ENCODE results near the gene RMDN3.
A peak's percentile ranks its signal among the peaks of the same experiment; 100 is the strongest.

The RMDN3 gene, protein sequence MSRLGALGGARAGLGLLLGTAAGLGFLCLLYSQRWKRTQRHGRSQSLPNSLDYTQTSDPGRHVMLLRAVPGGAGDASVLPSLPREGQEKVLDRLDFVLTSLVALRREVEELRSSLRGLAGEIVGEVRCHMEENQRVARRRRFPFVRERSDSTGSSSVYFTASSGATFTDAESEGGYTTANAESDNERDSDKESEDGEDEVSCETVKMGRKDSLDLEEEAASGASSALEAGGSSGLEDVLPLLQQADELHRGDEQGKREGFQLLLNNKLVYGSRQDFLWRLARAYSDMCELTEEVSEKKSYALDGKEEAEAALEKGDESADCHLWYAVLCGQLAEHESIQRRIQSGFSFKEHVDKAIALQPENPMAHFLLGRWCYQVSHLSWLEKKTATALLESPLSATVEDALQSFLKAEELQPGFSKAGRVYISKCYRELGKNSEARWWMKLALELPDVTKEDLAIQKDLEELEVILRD

GRCh38 chr15:40754883-40755811 lies at the start of gene RMDN3:
Gene RMDN3 (minus strand): TSS chr15:40755254. CDS start chr15:40754783, 471 bp downstream.
- Histone ChIP-seq H3K9ac (ENCODE audit: low read depth, low read length) (peak within 1 kb of the TSS; percentile 98), H3K4me1 (ENCODE audit: control insufficient read depth, insufficient read depth, low read length) (peaks cover 5% of the 10 kb centered on the region; the same call in 1 of the 2 replicates), H3K36me3 (ENCODE audit: control insufficient read depth, insufficient read depth, low read length) (peaks cover 20% of the 10 kb centered on the region), H3K9me3 (ENCODE audit: control insufficient read depth, insufficient read depth, low read length) (no peaks in the 10 kb centered on the region), H3K4me3 (ENCODE audit: low read depth, low read length) (peak within 1 kb of the TSS; percentile 90), H3K27me3 (ENCODE audit: control insufficient read depth, insufficient read depth, low read length) (no peaks in the 10 kb centered on the region), H3K27ac (ENCODE audit: low read depth, low read length) (peak within 1 kb of the TSS; percentile 93)

DNA sequence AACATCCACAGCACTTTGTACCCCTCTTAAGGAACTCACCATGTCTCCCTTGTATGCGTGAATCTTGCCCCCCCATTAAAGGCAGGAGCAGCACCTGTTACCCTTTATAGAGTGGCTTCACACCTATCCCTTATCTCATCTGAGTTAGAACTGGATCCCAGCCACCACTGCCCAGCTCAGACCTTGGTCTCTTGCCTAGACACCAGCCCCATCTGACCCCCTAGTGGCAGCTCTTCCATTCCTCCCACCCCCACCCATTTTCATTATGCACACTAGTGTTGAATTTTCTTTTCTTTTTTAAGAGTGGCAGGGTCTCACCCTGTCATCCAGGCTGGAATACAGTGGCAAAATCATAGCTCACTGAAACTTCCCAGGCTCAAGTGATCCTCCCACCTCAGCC lies 48.6 kb upstream of the RMDN3 start:
- Histone ChIP-seq H3K9ac (ENCODE audit: low read depth, low read length) (no peak overlapping the region), H3K4me1 (ENCODE audit: control insufficient read depth, insufficient read depth, low read length) (peaks cover 11% of the 10 kb centered on the region), H3K4me3 (ENCODE audit: low read depth, low read length) (no peak overlapping the region)

GRCh38 chr15:40803076-40803475 lies 48.0 kb upstream of the RMDN3 start:
- no peak overlapping the region for H3K27ac ChIP-seq (ENCODE audit: low read depth, low read length)
- no peaks in the 10 kb centered on the region for H3K27me3 ChIP-seq (ENCODE audit: control insufficient read depth, insufficient read depth, low read length)
- no peak overlapping the region for H3K9ac ChIP-seq (ENCODE audit: low read depth, low read length)
- H3K4me3 ChIP-seq (ENCODE audit: low read depth, low read length), result no peak overlapping the region
- H3K4me1 ChIP-seq (ENCODE audit: control insufficient read depth, insufficient read depth, low read length), result peaks cover 17% of the 10 kb centered on the region
- H3K36me3 ChIP-seq (ENCODE audit: control insufficient read depth, insufficient read depth, low read length), result no peaks in the 10 kb centered on the region; the same call in 1 of the 2 replicates
- no peaks in the 10 kb centered on the region for H3K9me3 ChIP-seq (ENCODE audit: control insufficient read depth, insufficient read depth, low read length)

More for the DNA sequence above, 48.6 kb upstream of the RMDN3 start:
- Histone ChIP-seq H3K27ac (ENCODE audit: low read depth, low read length) (no peak overlapping the region), H3K27me3 (ENCODE audit: control insufficient read depth, insufficient read depth, low read length) (no peaks in the 10 kb centered on the region), H3K9me3 (ENCODE audit: control insufficient read depth, insufficient read depth, low read length) (no peaks in the 10 kb centered on the region), H3K36me3 (ENCODE audit: control insufficient read depth, insufficient read depth, low read length) (no peaks in the 10 kb centered on the region; the same call in 1 of the 2 replicates)

GRCh38 chr15:40799523-40799922 lies 44.5 kb upstream of the RMDN3 start:
- H3K36me3 ChIP-seq (ENCODE audit: control insufficient read depth, insufficient read depth, low read length), result no peaks in the 10 kb centered on the region; the same call in 1 of the 2 replicates
- H3K9me3 ChIP-seq (ENCODE audit: control insufficient read depth, insufficient read depth, low read length), result no peaks in the 10 kb centered on the region
- no peaks in the 10 kb centered on the region for H3K27me3 ChIP-seq (ENCODE audit: control insufficient read depth, insufficient read depth, low read length)
- H3K9ac ChIP-seq (ENCODE audit: low read depth, low read length), result no peak overlapping the region
- H3K27ac ChIP-seq (ENCODE audit: low read depth, low read length), result no peak overlapping the region
- no peak overlapping the region for H3K4me3 ChIP-seq (ENCODE audit: low read depth, low read length)
- H3K4me1 ChIP-seq (ENCODE audit: control insufficient read depth, insufficient read depth, low read length), result peaks cover 24% of the 10 kb centered on the region

DNA sequence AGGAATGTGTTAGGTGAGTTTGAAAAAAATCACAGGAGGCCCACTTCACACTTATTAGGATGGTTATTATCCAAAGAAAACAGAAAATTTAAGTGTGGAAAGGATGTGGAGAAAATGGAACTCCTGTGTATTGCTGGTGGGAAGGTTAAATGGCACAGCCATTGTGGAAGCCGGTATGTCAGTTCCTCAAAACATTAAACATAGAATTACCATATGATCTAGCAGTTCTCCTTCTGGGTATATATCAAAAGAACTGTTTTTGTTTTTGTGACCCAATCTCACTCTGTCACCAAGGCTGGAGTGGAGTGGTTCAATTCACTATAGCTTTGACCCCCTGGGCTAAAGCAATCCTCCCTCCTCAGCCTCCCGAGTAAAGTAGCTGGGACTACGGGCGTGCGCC lies 41.5 kb upstream of the RMDN3 start:
- H3K9me3 ChIP-seq (ENCODE audit: control insufficient read depth, insufficient read depth, low read length), result no peaks in the 10 kb centered on the region
- no peak overlapping the region for H3K27ac ChIP-seq (ENCODE audit: low read depth, low read length)
- no peaks in the 10 kb centered on the region for H3K27me3 ChIP-seq (ENCODE audit: control insufficient read depth, insufficient read depth, low read length)
- H3K36me3 ChIP-seq (ENCODE audit: control insufficient read depth, insufficient read depth, low read length), result 0 out of 2 replicates have a peak, but pooled peaks cover 3% of the 10 kb centered on the region
- H3K9ac ChIP-seq (ENCODE audit: low read depth, low read length), result no peak overlapping the region
- H3K4me3 ChIP-seq (ENCODE audit: low read depth, low read length), result no peak overlapping the region
- peaks cover 24% of the 10 kb centered on the region for H3K4me1 ChIP-seq (ENCODE audit: control insufficient read depth, insufficient read depth, low read length)

- H3K9ac ChIP-seq (ENCODE audit: low read depth, low read length), result no peak overlapping the region
- no peak overlapping the region for H3K4me3 ChIP-seq (ENCODE audit: low read depth, low read length)
- H3K9me3 ChIP-seq (ENCODE audit: control insufficient read depth, insufficient read depth, low read length), result no peaks in the 10 kb centered on the region
- H3K27me3 ChIP-seq (ENCODE audit: control insufficient read depth, insufficient read depth, low read length), result no peaks in the 10 kb centered on the region
- H3K4me1 ChIP-seq (ENCODE audit: control insufficient read depth, insufficient read depth, low read length), result peaks cover 24% of the 10 kb centered on the region
- H3K36me3 ChIP-seq (ENCODE audit: control insufficient read depth, insufficient read depth, low read length), result 0 out of 2 replicates have a peak, but pooled peaks cover 3% of the 10 kb centered on the region
- H3K27ac ChIP-seq (ENCODE audit: low read depth, low read length), result no peak overlapping the region
Observed at GRCh38 chr15:40796041-40796440, 41.0 kb upstream of the RMDN3 start.

DNA sequence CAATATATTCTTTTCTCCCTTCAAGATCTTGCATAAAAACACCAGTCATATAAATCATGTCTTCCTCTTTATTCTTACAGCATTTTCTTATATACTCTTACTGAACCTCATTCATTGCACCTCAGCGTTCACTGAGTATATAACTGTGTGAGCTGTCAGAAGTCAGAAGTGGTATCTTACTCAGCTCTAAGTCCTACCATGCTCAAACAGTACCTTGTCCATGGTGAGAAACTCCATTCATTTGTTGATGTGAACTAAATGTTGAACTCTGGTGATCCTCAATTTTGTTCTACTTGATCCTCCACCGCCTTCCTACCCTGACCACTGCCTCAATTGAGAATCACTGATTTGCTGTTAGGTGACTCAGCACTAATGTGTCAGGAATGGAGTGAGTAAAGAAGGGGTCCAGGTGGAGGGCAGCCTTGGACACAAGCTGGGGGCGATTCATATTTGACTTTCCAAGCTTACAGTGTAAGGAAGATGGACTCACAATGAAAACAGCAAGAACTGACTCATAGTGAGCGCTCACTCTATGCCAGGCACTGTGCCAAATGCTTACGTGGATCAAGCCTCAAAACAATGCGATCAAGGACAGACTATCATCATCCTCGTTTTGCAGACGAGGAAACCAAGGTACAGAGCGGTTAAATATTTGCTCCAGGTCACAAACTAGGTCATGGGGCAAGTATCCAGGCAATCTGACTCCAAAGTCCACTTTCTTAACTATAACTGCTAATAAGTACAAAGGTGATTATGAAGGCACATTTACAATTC lies 38.3 kb upstream of the RMDN3 start:
- H3K9ac ChIP-seq (ENCODE audit: low read depth, low read length), result no peak overlapping the region
- H3K4me1 ChIP-seq (ENCODE audit: control insufficient read depth, insufficient read depth, low read length), result peaks cover 25% of the 10 kb centered on the region
- no peaks in the 10 kb centered on the region for H3K9me3 ChIP-seq (ENCODE audit: control insufficient read depth, insufficient read depth, low read length)
- H3K36me3 ChIP-seq (ENCODE audit: control insufficient read depth, insufficient read depth, low read length), result peaks cover 7% of the 10 kb centered on the region; the same call in 1 of the 2 replicates
- no peak overlapping the region for H3K27ac ChIP-seq (ENCODE audit: low read depth, low read length)
- H3K4me3 ChIP-seq (ENCODE audit: low read depth, low read length), result no peak overlapping the region
- no peaks in the 10 kb centered on the region for H3K27me3 ChIP-seq (ENCODE audit: control insufficient read depth, insufficient read depth, low read length)

- Histone ChIP-seq H3K36me3 (ENCODE audit: control insufficient read depth, insufficient read depth, low read length) (peaks cover 7% of the 10 kb centered on the region; the same call in 1 of the 2 replicates), H3K27me3 (ENCODE audit: control insufficient read depth, insufficient read depth, low read length) (no peaks in the 10 kb centered on the region), H3K9me3 (ENCODE audit: control insufficient read depth, insufficient read depth, low read length) (no peaks in the 10 kb centered on the region), H3K4me3 (ENCODE audit: low read depth, low read length) (no peak overlapping the region), H3K9ac (ENCODE audit: low read depth, low read length) (no peak overlapping the region), H3K27ac (ENCODE audit: low read depth, low read length) (no peak overlapping the region), H3K4me1 (ENCODE audit: control insufficient read depth, insufficient read depth, low read length) (peaks cover 27% of the 10 kb centered on the region)
Observed at GRCh38 chr15:40792394-40792793, 37.3 kb upstream of the RMDN3 start.

DNA sequence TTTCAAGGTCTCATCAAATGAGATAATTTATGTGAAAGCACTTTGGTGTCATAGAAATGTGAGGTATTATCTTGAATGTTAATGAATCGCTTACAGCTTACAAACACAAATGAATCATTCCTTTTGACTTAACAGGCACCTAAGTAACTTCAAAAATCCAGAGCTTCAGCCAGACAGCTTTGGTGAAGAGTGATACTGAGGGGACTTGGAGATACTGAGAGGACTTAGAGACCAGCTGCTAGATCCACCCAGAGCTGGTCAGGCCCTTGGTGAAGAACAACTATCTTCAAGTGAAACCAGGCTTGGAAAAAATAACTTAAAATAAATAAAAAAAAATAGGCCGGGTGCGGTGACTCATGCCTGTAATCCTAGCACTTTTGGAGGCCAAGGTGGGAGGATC lies 35.7 kb upstream of the RMDN3 start:
- Histone ChIP-seq H3K9me3 (ENCODE audit: control insufficient read depth, insufficient read depth, low read length) (no peaks in the 10 kb centered on the region), H3K9ac (ENCODE audit: low read depth, low read length) (no peak overlapping the region), H3K36me3 (ENCODE audit: control insufficient read depth, insufficient read depth, low read length) (peaks cover 7% of the 10 kb centered on the region; the same call in 1 of the 2 replicates), H3K4me3 (ENCODE audit: low read depth, low read length) (no peak overlapping the region), H3K4me1 (ENCODE audit: control insufficient read depth, insufficient read depth, low read length) (peaks cover 35% of the 10 kb centered on the region), H3K27ac (ENCODE audit: low read depth, low read length) (no peak overlapping the region), H3K27me3 (ENCODE audit: control insufficient read depth, insufficient read depth, low read length) (no peaks in the 10 kb centered on the region)

DNA sequence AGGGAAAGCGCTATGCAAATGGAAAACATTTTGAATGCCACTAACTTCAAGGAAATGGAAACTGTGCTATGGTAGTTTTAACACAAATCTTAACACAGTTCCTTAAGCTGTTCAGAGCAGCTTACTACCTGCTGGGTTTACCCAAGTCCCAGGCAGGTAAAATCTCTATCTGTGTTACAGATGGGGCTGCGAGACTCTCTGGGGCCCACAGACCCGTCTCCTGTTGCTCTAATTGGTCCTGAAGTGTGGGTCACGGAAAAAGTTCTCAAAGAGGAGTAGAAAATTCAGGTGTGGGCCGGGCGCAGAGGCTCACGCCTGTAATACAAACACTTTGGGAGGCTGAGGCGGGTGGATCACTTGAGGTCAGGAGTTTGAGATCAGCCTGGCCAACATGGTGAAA lies 34.9 kb upstream of the RMDN3 start:
- no peak overlapping the region for H3K9ac ChIP-seq (ENCODE audit: low read depth, low read length)
- H3K4me3 ChIP-seq (ENCODE audit: low read depth, low read length), result no peak overlapping the region
- no peaks in the 10 kb centered on the region for H3K9me3 ChIP-seq (ENCODE audit: control insufficient read depth, insufficient read depth, low read length)
- H3K36me3 ChIP-seq (ENCODE audit: control insufficient read depth, insufficient read depth, low read length), result peaks cover 7% of the 10 kb centered on the region; the same call in 1 of the 2 replicates
- no peak overlapping the region for H3K27ac ChIP-seq (ENCODE audit: low read depth, low read length)
- H3K4me1 ChIP-seq (ENCODE audit: control insufficient read depth, insufficient read depth, low read length), result peaks cover 40% of the 10 kb centered on the region
- H3K27me3 ChIP-seq (ENCODE audit: control insufficient read depth, insufficient read depth, low read length), result no peaks in the 10 kb centered on the region
